ENCODE data around the gene ZNF761.
"Not testable (repeated sequence)": the region's sequence is repeated elsewhere in the genome, so short reads cannot be mapped to it uniquely, and the experiment has no call there.

The ZNF761 gene

DNA sequence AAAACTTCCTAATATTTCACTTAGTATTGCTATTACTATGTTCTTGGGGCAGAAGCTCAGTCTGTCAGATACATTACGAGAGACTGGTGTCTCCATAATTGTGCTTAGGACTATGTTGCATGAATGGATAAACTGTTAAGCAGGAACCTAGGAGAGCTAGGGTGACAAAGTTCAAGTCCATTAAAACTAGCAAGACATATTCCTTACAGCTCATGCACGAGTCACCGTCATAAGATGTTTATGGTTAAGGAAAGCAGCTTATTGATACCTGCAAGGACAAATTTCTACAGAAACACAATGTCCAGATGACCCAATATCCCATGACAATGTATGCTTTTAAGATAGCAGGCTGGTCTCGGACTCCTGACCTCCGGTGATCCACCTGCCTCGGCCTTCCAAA is 30.1 kb downstream of the ZNF761 start:
- no peak for DNase-seq

DNA sequence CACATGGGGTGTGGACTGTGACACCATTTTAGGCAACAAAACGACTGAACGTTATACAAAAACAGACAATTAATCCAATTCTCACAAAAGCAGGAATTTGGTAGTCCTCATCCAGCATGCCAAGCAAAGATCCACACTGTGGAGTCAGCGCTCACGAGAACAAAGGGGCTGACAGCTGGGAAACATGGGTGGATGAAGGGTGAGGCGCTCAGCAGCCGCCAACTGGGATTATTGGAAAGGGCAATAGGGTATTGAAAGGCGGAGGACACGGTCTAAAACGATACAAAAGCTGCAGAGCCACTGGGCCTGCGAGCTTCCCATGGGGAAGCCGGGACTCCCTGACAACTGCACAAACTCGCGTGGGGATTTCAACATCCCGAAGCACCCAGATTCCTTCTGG is 31.1 kb downstream of the ZNF761 start:
- DNase-seq: no peak

DNA sequence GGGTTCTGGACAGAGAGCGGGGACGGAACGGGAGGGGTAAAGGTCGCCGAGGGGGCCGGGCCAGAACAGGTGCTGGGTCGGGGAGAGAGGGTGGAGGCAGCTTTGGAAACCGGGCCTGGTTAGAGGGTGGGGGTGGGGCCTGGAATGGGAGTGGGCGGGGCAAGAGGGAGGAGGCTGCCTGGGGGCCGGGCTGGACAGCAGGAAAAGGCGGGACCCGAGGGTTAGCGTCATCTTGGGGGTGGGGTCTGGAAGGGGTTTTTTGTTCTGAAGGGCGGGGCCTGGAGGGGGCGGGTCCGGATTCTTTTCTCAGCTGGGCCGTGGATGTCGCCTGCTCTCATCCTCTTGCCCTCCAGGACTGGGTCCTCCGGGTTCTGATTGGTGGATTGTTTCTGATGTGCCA is 31.5 kb downstream of the ZNF761 start:
- DNase-seq: no peak

DNA sequence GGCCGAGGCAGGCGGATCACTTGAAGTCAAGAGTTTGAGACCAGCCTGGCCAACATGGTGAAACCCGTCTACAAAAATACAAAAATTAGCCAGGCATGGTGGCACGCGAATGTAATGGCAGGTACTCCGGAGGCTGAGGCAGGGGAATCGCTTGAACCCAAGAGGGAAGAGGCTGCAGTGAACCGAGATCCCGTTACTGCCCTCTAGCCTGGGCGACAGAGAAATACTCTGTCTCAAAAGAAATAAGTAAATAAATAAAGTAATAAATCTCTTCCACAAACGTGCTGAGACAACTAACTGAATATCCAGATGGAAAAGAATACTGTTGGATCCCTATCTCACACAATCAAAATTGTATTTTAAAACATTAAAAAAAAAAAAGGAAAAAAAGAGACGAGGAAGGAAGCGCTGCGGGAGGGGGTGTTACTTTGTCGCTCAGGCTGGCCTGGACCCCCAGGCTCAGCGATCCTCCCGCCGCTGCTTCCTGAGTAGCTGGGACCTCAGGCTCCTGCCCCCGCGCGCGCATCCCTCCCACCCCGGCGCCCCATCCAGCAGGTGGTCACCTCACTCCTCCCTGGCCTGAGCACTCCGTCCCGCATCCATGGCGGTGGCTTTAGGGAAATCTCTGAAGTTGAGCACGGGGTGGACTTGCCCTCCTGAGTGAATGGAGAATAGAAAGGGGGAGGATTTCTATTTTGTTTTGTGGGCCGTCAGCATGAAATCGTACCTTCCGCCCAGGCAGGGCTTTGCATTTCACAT is 35.1 kb downstream of the ZNF761 start:
- DNase-seq: no peak

DNA sequence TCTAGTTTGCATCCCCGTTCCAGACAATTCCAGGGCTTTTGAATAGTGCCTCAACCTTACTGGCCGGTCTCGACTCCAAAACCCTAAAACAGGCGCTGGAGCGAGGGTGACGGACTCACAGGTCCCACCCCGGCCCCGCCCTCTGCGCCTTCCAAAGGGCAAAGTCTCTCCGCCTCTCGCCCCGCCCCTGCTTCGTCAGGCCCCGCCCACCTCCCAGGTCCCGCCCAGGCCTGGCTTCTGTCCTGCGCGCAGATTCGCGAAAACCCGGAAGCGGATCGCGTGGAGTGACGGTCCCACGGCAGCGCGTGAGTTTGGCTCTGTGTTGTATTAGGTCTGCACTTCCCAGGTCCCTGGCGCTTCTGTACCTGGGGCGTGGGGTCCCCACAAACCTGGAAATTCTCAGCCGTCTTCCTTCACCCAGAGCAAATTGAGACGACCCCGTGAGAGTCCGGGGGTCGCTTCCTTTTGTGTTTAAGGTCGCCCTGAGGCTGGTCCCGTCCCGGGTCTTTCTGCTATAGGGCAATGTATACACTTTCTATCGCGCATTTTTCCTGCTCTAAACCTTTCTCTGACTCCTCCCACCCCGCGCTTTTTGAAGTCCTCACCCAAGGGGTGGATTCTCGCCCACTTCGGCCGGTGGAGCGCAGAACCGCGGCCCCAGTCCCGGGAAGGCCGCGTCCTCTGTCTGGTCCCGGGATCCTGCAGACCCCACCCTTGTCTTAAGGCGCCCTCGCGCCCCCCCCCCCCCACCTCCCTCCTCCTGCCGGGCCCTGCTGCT is 35.9 kb downstream of the ZNF761 start, which contains the start of gene ZNF813:
TSS of gene ZNF813 (plus strand) at position 249 of the 778 bp plus-strand sequence. CDS start 16,090 bp downstream, outside the sequence.
- peak; percentile 83 for DNase-seq

DNA sequence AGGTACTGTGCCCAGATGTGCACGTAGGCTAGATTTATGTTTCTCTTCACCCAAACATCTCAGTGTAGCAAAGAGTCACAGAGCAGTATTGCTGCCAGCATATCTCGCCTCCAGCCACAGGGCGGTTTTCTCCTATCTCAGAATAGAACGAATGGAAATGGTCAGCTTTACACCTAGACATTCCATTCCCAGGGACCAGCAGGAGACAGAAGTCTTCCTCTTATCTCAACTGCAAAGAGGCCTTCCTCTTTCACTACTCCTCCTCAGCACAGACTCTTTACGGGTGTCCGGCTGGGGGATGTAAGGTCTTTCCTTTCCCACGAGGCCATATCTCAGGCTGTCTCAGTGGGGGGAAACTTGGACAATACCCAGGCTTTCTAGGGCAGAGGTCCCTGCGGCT is 36.8 kb downstream of the ZNF761 start:
- not testable (repeated sequence) for DNase-seq

DNA sequence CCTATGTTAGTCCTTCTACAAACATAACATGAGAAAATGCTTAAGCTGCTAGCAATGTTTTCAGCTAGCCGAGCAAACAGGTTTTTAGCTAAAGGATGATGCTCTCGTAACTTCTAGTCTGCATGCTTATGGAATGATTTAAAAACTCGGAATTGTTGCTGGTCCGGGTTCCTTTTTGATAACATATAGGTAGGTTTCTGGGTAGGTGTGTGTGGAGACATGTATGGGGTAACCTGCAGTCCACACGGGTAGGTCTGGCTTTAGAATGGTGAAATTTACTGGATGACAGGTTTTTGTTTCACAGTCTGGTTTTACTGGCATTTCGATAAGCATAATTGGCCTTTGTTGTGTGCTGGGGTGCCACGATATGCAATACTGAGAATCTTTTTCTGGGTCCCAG is 40.1 kb downstream of the ZNF761 start:
- DNase-seq: no peak

DNA sequence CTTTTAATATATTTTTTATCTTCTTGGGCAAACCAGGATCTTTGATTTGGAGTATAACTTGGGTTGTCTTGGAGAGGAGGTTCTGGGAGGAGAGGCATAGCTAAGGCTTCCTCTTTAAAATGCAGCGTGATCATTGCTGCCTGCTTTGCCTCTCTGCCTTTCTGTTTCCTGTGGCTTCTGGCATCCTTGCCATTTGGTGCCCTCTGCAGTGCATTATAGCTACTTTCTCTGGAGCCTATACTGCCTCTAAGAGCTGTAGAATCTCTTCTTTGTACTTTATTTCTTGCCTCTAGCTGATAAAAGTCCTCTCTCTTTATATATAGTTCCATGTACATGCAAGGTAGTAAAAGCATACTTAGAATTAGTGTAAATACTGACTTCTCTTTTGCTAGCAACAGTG is 43.0 kb downstream of the ZNF761 start:
- DNase-seq: not testable (repeated sequence)

DNA sequence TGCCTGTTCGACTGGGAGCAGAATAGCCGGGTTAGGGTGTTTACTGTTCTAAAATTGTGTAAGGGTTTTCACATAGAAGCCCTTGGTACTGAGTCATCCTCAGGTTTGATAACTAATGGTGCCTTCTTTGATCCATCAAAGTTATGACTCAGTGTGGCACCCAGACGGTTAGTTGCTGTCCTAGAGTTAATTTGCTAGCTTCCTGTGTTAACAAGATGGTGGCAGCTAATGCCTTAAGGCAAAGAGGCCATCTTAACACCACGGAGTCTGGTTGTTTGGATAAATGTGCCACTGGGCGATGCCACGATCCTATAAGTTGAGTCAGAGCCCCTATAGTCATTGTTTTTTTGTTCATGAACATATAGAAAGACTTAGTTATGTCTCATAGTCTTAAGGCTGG is 43.7 kb downstream of the ZNF761 start:
- not testable (repeated sequence) for DNase-seq

DNA sequence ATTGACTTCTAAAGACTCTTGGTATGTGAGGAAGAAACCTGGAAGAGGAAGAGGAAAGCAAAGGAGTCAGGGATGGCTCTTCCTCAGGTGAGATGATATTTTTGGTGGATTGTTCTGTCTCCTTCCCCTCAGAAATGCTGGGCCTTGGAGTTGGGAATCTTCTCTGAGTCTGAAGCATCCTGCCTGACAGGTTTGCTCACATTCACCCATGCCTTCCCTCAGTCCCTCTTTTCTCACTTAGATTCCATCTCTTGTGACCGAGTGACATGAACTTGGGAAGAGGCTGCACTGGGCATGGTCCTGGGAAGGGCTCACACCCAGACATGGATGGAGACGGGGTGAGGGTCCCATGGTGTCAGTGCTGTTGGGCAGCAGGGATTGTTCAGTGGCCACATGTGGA is 52.0 kb downstream of the ZNF761 start:
- DNase-seq: not testable (repeated sequence)

DNA sequence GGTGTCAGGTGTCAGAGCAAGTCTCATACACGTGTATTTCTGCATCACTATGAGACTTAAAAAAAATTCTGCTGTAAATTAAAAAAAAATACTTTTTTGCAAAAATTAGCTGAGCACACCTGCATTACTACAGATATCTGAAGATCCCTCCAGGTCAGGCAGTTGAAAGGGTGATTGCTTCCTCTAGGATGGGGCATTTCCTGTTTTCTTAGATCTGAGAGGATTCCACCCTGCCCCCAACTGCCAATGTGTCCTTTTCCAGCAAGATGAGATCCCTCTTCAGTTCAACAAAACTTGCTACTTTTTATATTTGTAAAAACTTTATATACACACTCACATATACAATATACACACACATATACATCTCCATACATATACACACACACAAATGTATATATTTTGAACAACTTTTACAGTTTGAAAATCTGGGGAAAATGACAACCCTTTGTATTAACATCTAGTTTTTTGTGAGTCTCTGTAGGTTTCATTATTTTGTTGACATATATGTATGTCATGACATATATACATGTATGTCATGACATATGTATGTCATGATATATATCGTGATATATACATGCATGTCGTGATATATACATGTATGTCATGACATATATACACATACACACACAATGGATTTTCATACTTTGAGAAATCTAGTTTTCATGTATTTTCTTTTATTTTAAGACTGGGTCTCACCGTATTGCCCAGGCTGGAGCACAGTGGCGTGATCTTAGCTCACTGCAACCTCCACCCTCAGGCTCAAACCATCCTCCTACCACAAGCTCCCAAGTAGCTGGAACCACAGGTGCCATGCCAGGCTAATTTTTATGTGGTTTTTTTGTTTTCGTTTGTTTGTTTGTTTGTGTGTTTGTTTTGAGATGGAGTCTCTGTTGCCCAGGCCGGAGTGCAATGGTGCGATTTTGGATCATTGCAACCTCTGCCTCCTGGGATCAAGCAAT is 53.5 kb downstream of the ZNF761 start:
- DNase-seq: no peak

DNA sequence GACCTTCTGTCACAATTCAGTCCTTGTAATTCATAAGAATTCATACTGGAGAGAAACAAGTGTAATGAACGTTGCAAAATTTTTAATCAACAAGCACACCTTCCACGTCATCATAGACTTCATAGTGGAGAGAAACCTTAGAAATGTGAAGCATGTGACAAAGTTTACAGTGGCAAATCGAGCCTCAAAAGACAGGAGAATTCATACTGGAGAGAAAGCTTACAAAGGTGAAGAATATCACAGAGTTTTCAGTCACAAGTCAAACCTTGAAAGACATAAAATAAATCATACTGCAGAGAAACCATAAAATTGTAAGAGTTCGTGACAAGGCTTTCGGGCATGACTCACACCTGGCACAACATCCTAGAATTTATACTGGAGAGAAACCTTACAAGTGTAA is 60.4 kb downstream of the ZNF761 start:
- DNase-seq: no peak

DNA sequence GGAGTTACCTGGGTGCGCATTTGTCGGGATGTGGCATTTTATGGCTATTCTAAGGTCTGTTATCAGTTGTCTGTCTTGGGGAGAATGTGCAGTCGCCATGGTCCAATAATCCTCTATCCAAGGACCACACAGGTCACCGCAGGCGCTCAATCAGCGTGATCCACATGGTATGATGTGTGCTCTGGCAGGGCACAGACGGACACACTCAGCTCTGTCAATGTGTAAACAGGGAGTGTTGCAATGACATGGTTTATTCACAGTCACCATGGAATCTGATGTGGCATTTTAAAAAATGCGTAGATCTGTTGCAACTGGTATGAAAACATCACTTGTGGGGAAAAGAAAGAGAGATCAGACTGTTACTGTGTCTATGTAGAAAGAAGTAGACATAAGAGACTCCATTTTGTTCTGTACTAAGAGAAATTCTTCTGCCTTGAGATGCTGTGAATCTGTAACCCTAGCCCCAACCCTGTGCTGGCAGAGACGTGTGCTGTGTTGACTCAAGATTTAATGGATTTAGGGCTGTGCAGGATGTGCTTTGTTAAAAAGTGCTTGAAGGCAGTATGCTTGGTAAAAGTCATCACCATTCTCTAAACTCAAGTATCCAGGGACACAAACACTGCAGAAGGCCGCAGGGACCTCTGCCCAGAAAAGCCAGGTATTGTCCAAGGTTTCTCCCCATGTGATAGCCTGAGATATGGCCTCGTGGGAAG is 65.7 kb downstream of the ZNF761 start:
- not testable (repeated sequence) for DNase-seq

DNA sequence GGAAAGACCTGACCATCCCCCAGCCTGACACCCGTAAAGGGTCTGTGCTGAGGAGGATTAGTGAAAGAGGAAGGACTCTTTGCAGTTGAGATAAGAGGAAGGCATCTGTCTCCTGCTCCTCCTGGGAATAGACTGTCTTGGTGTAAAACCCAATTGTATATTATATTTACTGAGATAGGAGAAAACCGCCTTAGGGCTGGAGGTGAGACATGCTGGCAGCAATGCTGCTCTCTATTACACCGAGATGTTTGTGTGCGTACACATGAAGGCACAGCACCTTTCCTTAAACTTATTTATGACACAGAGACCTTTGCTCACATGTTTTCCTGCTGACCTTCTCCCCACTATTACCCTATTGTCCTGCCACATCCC is 66.2 kb downstream of the ZNF761 start:
- not testable (repeated sequence) for DNase-seq

DNA sequence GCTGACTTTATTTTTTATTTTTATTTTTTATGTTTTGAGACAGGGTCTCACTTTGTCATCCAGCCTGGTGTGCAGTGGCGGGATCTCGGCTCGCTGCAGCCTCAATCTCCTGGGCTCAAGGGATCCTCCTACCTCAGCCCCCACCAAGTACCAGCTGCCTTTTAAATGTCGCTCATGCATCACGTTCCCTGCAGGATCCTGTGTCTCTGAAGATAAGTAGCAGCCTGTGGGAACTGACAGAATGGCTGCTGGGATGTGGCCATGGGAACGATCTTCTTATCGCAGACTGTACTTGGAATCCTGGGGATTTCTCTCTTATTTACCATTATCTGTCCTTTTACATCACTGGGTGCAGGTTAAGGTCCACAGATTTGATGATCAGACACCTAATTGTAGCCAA is 71.4 kb downstream of the ZNF761 start:
- DNase-seq: not testable (repeated sequence)

DNA sequence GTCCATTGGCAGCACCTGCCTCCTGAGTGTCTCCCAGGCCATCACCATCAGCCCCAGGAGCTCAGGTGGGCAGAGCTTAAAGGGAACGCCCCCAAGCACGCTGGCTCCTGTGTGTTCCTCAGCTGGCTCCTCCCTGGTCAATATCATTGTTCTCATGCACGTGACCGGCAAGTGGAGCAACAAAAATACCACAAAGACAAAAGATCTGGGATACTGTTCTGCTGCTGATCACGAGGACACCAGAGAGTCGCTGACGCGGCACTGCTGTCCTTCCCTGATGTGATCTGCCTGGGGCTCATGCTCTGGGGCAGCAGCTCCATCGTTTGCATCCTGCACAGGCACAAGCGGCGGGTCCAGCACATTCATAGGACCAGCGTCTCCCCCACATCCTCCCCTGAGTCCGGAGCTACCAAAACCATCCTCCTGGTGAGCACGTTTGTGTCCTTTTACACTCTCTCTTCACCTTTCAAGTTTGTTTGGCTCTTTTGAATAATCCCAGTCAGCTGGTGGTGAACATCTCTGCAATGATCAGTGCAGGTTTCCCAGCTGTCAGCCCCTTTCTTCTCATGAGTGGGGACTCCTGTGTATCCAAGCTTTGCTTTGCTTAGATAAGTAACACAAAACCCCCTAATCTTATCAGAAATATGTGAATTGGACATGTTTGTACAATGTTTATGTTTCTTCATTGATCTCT is 72.0 kb downstream of the ZNF761 start:
- DNase-seq: not testable (repeated sequence)

DNA sequence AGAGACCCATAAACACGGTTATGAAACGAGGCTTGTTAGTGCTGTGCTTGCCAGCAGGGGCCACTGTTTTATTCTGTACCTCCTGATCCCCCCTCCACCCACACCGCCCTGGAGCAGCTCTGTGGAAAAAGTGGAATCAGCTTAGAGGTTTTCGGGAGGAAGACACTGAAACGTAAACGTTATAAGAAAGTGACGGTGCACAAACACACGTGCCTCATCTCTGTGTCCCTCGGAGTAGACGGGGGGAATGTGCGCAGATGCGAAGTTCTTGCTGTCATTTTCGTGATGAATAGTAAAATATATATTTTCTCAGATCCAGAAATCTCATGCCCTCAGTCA is 72.5 kb downstream of the ZNF761 start:
- not testable (repeated sequence) for DNase-seq

DNA sequence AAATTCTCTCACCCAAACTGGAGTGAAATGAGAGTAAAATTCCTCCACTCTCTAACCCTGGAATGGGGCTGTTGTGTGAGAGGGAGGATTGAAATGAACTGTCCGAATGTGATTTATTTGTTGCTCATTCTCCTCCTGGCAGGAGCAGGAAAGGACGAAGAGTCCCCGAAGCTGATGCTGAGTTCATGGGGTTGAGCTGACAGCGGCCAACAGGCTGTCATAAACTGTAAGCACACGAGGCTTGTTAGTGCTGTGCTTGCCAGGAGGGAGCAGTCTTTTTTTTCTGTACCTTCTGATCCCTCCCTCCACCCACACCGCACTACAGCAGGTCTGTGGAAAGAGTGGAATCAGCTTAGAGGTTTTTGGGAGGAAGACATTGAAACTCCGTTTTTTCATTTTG is 73.1 kb downstream of the ZNF761 start:
- no peak for DNase-seq

DNA sequence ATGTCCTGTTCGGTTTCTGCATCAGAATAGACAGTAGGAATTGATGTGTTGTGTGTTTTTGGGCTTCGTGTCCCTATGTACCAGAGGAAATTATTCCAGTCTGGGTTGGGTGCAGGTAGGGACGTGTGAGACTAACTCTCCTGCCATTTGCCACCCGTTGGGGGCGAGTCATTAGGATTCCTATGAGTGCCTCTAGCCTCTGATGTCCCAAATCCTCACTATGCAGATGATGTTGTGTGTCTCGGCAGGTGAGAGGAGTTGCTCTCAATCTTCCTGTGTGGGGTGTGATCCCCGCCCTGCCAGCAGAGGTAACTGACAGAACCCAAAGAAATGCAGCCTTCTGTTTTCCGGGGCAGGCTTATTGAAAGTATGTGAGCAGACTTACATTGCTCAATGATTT is 74.9 kb downstream of the ZNF761 start:
- DNase-seq: no peak
